RWPE2 (cell line): ENCODE results near the gene ALS2CL.

Experiments used
- ATAC-seq: fragments of 200-7000 bp; cut with Tn5 transposase; 3 replicates; pipeline ENCODE4 v1.9.1; 2021; ENCODE audit warnings: low read depth
- DNase-seq: peaks from one replicate; pipeline ENCODE4 v3.0.0-alpha.2; 2020; ENCODE audit warnings: low spot score
- H3K27ac ChIP-seq: fragments of 450-650 bp; 2 replicates; pipeline ENCODE4 v1.5.1; 2017; ENCODE audit warnings: mild to moderate bottlenecking; ENCODE audit not compliant: poor library complexity, severe bottlenecking
- H3K27me3 ChIP-seq: fragments of 250-450 bp; sonication (Bioruptor Pico); 2 replicates; pipeline ENCODE4 v1.5.1; 2021; ENCODE audit warnings: mild to moderate bottlenecking, moderate library complexity; ENCODE audit not compliant: insufficient read depth, poor library complexity, severe bottlenecking
- H3K36me3 ChIP-seq: fragments of 250-450 bp; sonication (Bioruptor Pico); 2 replicates; pipeline ENCODE4 v1.5.1; 2020; ENCODE audit warnings: low read depth, mild to moderate bottlenecking, moderate library complexity
- H3K4me1 ChIP-seq: fragments of 250-450 bp; sonication (Bioruptor Pico); 2 replicates; pipeline ENCODE4 v1.5.1; 2021; ENCODE audit warnings: mild to moderate bottlenecking, moderate library complexity; ENCODE audit not compliant: insufficient read depth, poor library complexity, severe bottlenecking
- H3K4me3 ChIP-seq: fragments of 250-450 bp; sonication (Bioruptor Pico); 2 replicates; pipeline ENCODE4 v1.5.1; 2021; ENCODE audit warnings: mild to moderate bottlenecking, moderate library complexity; ENCODE audit not compliant: severe bottlenecking
- H3K9me3 ChIP-seq: fragments of 250-450 bp; sonication (Bioruptor Pico); 2 replicates; pipeline ENCODE4 v1.5.1; 2021; ENCODE audit warnings: mild to moderate bottlenecking, moderate library complexity; ENCODE audit not compliant: severe bottlenecking
- CTCF ChIP-seq: fragments of 450-650 bp; IDR thresholded peaks from one replicate; pipeline ENCODE4 v1.5.1; 2017; ENCODE audit warnings: mild to moderate bottlenecking, moderate library complexity; ENCODE audit not compliant: poor library complexity, severe bottlenecking

Gene ALS2CL

GRCh38 chr3:46685446-46685845 is 8.0 kb downstream of the ALS2CL start:
- no peak overlapping the region for H3K4me3 ChIP-seq
- no peaks in the 10 kb centered on the region for H3K9me3 ChIP-seq
- H3K4me1 ChIP-seq, result peaks cover 6% of the 10 kb centered on the region
- no peaks in the 10 kb centered on the region for H3K27me3 ChIP-seq
- no peak for ATAC-seq
- H3K36me3 ChIP-seq, result peaks cover 98% of the 10 kb centered on the region
- DNase-seq, result no peak
- H3K27ac ChIP-seq, result no peak overlapping the region
- TF ChIP-seq CTCF, result no peak

DNA sequence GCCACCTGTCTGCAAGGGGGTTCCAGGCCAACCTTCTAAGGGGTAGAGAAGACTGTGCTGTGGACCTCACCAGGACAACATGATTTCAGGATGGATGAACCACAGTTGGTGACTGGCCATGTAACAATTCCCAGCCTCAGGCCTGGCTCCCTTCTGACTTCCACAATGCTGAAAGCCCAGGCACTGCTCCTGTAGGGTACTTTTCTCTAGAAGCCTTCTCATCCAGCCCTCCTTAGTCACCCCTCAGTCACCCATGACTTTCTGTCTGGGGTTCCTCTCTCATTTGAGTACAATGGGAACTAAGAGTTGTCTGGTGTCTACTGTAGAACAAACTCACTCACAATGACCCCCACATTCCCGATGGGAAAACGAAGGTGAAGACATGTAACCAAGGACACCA is 8.6 kb downstream of the ALS2CL start:
- Histone ChIP-seq H3K27ac (no peak overlapping the region), H3K27me3 (no peaks in the 10 kb centered on the region), H3K4me1 (peaks cover under 1% of the 10 kb centered on the region), H3K4me3 (no peak overlapping the region), H3K9me3 (no peaks in the 10 kb centered on the region), H3K36me3 (peaks cover 98% of the 10 kb centered on the region)
- no peak for TF ChIP-seq CTCF
- DNase-seq (no peak), ATAC-seq (no peak)

DNA sequence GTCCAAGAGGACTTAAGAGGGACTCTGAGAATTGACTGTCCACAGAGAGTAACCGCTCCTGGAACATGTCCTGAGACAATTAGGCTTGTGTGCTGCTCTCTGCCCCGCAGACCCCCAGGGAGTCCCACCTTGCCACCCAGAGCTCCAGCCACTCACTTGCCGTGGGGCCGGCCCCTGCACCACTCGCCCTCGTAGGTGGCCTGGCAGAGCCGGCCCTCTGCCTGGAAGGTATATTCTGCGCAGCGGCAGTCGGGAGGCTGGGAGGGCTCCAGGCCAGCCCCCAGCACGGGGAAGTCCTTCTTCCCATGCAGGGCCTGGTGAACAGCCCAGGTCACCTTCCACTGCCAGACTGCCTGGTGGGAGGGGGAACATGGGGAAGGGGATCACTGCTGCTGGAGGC is 10.5 kb downstream of the ALS2CL start:
- DNase-seq (no peak), ATAC-seq (no peak)
- Histone ChIP-seq H3K27me3 (no peaks in the 10 kb centered on the region), H3K36me3 (peaks cover 98% of the 10 kb centered on the region), H3K4me3 (no peak overlapping the region), H3K9me3 (no peaks in the 10 kb centered on the region), H3K4me1 (no peaks in the 10 kb centered on the region), H3K27ac (no peak overlapping the region)
- no peak for TF ChIP-seq CTCF

- Histone ChIP-seq H3K4me1 (no peaks in the 10 kb centered on the region), H3K27ac (no peak overlapping the region), H3K27me3 (no peaks in the 10 kb centered on the region), H3K4me3 (no peak overlapping the region), H3K36me3 (peaks cover 98% of the 10 kb centered on the region), H3K9me3 (no peaks in the 10 kb centered on the region)
- ATAC-seq (no peak), DNase-seq (no peak)
- TF ChIP-seq CTCF, result no peak
Measured at GRCh38 chr3:46681856-46682540, 11.5 kb downstream of the ALS2CL start.

DNA sequence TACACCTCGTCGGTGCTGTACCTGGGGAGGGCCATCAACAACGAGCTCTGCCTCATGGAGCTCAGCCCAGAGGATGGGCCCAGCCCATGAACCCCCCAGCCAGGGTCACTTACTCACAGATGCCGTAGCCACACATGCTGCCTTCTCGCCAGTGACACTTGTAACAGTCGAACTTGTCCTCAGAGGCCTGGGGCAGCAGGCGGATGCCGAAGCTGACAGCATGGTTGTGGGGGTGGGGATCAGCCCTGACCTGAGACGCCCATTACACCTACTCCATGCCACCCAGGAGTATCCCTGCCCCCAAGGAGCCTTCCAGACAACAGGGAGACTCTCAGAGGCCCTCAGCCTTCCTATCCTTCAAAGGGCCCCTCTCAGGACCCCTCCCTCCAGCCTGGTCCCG is 12.1 kb downstream of the ALS2CL start:
- no peak for TF ChIP-seq CTCF
- Histone ChIP-seq H3K4me1 (no peaks in the 10 kb centered on the region), H3K27ac (no peak overlapping the region), H3K27me3 (no peaks in the 10 kb centered on the region), H3K9me3 (no peaks in the 10 kb centered on the region), H3K4me3 (no peak overlapping the region), H3K36me3 (peaks cover 98% of the 10 kb centered on the region)
- ATAC-seq, result no peak
- no peak for DNase-seq
